HG02884 (cell line): ENCODE data around the gene CDK5RAP2.

Source experiments
- ATAC-seq: cut with Tn5 transposase; IDR thresholded peaks from one replicate; pipeline ENCODE4 v1.9.1; 2021; ENCODE audit warnings: mild to moderate bottlenecking, moderate library complexity; ENCODE audit not compliant: unreplicated experiment

The CDK5RAP2 gene

GRCh38 chr9:120441426-120442307 is 138.3 kb downstream of the CDK5RAP2 start:
- ATAC-seq = no peak

GRCh38 chr9:120440791-120441190 is 139.2 kb downstream of the CDK5RAP2 start:
- no peak for ATAC-seq

- no peak for ATAC-seq
Observed at GRCh38 chr9:120439926-120440325, 140.0 kb downstream of the CDK5RAP2 start.

- ATAC-seq = no peak
Observed at GRCh38 chr9:120438836-120439546, 141.0 kb downstream of the CDK5RAP2 start.

- no peak for ATAC-seq
Observed at GRCh38 chr9:120438111-120438510, 141.9 kb downstream of the CDK5RAP2 start.

GRCh38 chr9:120436983-120437475 is 142.9 kb downstream of the CDK5RAP2 start:
- ATAC-seq = no peak

- no peak for ATAC-seq
Observed at GRCh38 chr9:120436446-120436845, 143.5 kb downstream of the CDK5RAP2 start.

- no peak for ATAC-seq
Observed at GRCh38 chr9:120435091-120435490, 144.9 kb downstream of the CDK5RAP2 start.

- no peak for ATAC-seq
Observed at GRCh38 chr9:120434532-120434931, 145.4 kb downstream of the CDK5RAP2 start.

GRCh38 chr9:120433701-120434100 is 146.3 kb downstream of the CDK5RAP2 start:
- no peak for ATAC-seq

GRCh38 chr9:120432600-120432999 is 147.4 kb downstream of the CDK5RAP2 start:
- no peak for ATAC-seq

GRCh38 chr9:120431268-120431667 is 148.7 kb downstream of the CDK5RAP2 start:
- no peak for ATAC-seq

- ATAC-seq = no peak
Observed at GRCh38 chr9:120424248-120424647, 155.7 kb downstream of the CDK5RAP2 start.

GRCh38 chr9:120423812-120424211 is 156.2 kb downstream of the CDK5RAP2 start:
- ATAC-seq = no peak

GRCh38 chr9:120421977-120422376 is 158.0 kb downstream of the CDK5RAP2 start:
- ATAC-seq = no peak

GRCh38 chr9:120418315-120418714 is 161.7 kb downstream of the CDK5RAP2 start:
- ATAC-seq = no peak

- ATAC-seq = no peak
Observed at GRCh38 chr9:120416781-120417427, 163.1 kb downstream of the CDK5RAP2 start.

- ATAC-seq = no peak
Observed at GRCh38 chr9:120413121-120414048, 166.6 kb downstream of the CDK5RAP2 start.

GRCh38 chr9:120412425-120412951 is 167.5 kb downstream of the CDK5RAP2 start:
- no peak for ATAC-seq

- no peak for ATAC-seq
Observed at GRCh38 chr9:120411862-120412424, 168.0 kb downstream of the CDK5RAP2 start.
